Tongue (tissue), 2 donors: ENCODE measurements around the gene OCA2. TPM values are rescaled to one million over a fixed set of nuclear protein-coding genes. Genes with fewer than 3 reads are reported as not detected.

Experiments used
- DNase-seq: peaks from one replicate; pipeline ENCODE4 v3.0.0-alpha.2; 2015
- total RNA-seq: library from RNA; depleted of rRNA; stranded (reverse); fragments of >200 nt; gene quantifications from one replicate; pipeline ENCODE4 v1.2.3, GENCODE V29; 2014

The OCA2 gene
- total RNA-seq, 1 donor from 2014 or later, result 4.9 TPM

- no peak for DNase-seq
Measured at GRCh38 chr15:28078191-28078719, 20.9 kb downstream of the OCA2 start.

DNA sequence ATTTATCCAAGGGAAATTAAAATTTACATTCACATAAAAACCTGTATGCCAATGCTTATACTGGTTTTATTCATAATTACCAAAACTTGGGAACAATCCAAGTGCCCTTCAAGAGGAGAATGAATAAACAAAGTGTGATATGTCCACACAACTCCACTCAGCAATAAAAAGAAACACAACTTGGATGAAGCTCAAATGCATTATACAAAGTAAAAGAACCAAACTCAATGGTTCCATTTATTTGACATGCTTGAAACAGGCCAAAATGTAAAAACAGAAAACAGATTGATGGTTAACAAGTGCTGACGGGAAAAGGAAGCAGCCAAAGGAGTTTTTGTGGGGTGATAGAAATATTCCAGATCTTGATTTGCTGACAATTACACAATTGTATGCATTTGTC is 23.5 kb downstream of the OCA2 start:
- DNase-seq, result peak; percentile 26

DNA sequence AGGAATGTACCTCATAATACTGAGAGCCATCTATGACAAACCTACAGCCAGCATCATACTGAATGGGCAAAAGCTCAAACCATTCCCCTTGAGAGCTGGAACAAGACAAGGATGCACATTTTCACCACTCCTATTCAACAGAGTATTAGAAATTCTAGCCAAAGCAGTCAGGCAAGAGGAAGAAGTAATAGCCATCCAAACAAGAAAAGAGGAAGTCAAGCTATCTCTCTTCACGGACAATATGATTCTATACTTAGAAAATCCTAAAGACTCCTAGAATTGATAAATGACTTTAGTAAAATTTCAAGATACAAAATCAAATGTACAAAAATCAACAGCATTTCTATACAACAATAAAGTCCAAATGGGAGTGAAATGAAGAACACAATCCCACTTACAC is 30.2 kb downstream of the OCA2 start:
- DNase-seq, result no peak

DNA sequence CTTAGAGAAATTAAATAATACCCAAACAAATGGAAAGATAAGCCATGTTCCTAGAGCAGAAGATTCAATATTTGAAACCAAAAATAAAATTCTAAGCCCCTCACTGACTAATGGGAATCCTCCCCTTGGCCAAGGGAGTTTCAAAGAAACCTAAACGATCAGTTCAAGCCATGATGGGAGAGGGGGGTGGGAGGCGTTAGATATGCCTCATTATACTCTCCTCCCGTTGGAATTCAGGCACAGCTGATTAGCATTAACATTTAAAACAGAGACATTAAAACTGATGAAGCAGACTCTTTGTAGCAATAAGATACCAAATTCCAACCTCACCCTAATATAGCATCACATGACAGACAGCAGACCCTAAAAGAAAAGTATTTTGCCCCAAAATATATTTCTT is 32.9 kb downstream of the OCA2 start:
- no peak for DNase-seq

DNA sequence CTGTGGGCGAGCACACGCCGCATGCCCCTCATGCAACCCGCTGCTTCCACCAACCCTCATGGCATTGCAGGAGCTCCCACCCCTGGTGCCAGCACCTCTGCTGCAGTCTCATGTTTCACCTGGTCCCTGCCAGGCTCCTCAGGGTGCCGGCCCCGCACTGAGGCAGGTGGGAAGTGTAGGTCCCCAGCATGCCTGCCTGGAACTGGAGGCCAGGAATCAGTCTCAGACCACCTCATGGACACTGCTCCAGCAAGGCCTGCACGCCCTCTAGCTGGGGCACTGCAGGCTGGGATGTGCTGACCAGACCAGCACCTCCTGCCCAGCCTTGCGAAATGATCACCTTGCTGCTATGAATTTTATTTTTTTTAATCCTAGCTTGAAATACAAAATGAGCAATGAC is 39.1 kb downstream of the OCA2 start:
- no peak for DNase-seq

DNA sequence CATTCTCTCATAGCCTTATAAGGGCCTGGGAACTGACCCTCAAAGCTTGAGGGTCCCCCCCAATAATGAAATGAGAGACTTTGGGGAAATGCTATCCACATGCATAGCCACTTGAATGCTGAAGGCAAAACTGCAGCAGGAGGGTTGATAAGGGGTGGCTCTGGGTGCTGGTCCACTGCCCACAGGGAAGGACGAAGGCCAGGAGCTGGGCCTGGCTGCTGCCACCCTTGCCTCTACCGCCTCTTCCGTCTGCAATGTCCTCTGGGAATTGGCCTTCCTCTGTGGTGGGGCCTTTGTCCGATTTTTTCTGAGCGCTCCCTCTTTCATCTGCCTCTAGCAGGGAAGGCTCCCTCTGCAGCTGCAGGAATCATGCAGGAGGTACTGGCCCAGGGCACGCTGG is 41.0 kb downstream of the OCA2 start:
- no peak for DNase-seq

DNA sequence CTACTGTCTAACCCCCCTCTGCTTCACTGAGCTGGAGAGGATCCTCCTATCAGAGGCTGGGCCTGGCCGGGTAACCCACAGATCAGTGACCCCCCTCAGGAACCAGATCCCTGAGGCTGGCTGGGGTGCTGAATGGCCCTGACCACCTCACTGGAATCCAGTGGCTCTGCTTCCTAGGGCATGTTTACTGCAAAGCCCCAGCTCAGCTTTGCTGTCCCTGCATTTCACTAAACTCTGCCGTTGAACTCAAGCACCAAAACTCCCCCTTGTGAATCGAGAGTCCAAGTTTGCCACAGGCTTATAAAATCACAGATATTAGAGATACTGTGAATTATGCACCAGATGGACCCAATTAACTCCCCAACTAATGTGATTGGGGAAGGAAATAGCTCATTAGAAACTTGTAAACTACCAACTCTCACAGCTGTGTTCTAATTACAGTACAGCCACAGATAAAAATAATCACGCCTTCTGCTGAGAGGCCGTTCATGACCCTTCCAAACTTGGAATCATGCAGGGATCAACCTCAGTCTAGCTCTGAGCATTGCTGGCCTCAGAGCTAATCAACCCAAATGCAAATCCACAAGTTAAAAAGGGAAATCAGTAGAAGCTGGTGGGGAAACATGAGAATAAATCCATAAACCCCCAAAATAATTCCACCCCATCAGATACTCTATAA is 47.0 kb downstream of the OCA2 start:
- peak; percentile 26 for DNase-seq

GRCh38 chr15:28049581-28049980 is 49.5 kb downstream of the OCA2 start:
- peak; percentile 14 for DNase-seq

DNA sequence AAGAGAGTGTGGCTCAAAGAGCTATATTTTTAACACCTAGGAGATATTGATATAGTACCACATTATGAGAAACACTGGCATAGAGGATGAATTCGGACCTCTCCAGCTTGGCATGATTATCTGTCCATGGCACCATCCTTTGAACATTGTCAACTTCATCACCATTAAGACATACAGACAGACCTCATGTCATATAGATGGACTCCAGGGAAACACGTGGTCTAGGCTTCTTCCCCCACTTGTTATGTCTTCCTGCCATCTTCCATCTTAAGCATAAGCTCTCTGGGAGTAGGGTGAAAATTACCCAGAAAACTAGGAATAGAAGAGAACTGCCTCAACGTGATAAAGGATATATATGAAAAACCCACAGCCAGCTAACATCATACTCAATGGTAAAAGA is 51.8 kb downstream of the OCA2 start:
- no peak for DNase-seq

- no peak for DNase-seq
Measured at GRCh38 chr15:28044121-28044672, 54.9 kb downstream of the OCA2 start.

DNA sequence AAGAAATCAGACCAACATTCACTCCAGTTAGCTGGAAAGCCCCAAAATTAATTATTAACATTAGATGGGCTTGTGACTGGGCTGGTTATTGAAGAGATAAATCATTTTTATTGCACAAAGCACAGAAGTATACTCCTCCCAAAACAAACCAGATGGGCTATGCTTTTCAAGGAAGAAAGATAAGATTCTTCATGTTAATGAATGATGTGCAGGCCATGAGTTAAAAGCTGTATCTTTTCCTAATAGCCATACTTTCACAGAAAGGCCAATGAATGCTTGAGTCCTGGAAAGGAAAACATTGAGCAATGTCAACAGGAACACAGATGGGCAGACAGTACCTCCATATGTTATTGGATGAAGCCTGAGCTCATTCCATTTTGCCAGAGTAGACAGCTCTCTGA is 55.4 kb downstream of the OCA2 start:
- DNase-seq, result no peak

- DNase-seq, result no peak
Measured at GRCh38 chr15:28037969-28038590, 61.0 kb downstream of the OCA2 start.

GRCh38 chr15:28033443-28033842 is 65.7 kb downstream of the OCA2 start:
- no peak for DNase-seq

DNA sequence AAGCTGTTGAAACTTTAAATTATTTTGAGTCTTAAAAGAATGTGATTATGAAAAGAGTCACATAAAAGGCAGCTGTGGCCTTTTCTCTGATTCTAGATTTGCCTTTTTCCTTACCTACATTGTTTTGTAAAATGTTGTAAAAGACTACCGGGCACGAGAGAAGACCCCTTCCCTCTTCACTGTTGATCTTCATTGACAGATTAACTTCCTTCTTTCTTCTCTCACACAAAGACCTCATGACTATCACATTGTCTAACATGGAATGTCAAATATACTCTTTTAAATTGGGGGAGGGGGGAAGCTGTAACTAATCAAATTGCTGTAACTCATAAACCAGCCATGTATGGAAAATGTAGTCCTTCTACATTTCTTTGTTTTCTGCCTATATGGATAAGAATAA is 68.3 kb downstream of the OCA2 start:
- no peak for DNase-seq

GRCh38 chr15:28027714-28028076 is 71.4 kb downstream of the OCA2 start:
- no peak for DNase-seq

- no peak for DNase-seq
Measured at GRCh38 chr15:28026764-28027713, 72.1 kb downstream of the OCA2 start.

DNA sequence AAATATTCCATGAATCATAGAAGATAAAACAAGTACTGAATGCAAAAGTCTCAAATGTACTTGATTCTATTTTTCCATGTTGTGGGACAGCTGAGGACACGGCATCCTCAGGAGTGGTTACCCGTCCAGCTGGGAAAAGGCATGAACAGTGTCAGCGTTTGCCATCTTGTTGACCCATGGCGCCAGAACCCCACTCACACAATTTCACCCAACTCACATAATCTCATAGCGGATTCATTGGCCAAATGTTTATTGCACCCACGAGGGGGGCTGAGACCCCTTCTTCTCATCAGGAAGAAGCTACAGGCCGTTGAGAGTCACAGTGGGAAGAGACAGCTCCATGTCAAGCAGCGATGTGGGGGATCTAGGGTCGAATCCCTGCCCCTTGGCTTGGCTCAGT is 72.9 kb downstream of the OCA2 start:
- DNase-seq, result no peak

- no peak for DNase-seq
Measured at GRCh38 chr15:28025413-28025812, 73.7 kb downstream of the OCA2 start.

GRCh38 chr15:28024889-28025250 is 74.2 kb downstream of the OCA2 start:
- no peak for DNase-seq

DNA sequence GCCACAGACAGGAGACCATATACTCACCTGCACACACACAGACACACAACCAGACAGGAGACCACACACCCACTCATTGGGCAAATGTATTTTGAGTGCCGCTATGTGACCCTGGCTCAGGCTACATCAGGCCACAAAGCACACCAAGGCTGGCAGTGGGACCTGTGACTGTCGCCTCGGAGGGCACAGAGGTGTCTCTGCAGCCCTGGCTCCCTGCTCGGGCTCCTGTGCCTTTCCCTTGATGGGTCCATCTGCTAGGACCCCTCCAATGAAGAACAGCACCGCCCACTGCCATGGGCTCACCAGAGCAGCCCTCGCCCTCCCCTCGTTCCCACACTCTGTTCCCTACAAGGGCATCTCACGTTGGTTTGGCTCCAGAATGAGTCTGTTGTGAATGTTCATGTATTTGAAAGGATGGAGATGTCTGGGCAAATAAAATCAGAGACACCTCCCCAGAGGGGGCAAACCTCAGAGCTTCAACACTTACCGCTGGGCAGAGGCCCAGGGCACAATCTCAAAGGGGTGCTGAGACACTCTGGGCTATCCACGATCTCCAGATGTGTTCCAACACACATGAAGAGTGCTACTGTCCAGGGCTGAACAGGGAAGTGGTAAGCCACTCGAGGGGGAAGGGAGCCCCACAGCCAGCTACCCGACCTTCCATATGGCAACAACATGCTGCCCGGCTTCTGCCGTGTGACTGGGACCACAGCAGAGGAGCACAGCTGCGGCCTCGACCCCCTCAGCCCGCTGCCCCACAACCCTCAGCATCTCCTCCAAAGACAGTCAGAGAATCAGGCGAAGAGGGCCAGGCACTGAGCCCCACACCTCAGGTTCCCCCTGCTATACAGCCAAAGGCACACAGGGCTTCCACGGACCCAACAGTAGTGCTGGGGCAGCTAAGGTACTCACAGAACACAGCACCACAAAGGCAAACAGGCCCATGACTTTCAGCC is 74.9 kb downstream of the OCA2 start:
- no peak for DNase-seq

DNA sequence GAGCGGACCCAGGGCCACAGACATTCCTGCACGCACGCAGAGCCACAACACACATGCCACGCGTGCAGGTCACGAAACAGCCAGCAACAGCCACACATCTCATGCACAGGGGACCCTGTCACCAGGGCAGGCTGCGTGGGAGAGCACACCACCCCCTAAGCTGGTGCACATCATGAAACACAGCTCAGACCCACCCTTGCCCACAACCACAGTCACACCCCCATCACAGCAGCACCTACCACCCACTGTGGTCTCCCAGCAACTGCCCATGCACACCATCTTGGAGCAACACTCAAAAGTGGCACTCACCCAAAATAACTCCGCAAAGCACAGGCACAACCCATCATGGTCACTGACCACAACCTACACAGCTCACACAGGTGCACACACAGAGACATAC is 75.7 kb downstream of the OCA2 start:
- no peak for DNase-seq

DNA sequence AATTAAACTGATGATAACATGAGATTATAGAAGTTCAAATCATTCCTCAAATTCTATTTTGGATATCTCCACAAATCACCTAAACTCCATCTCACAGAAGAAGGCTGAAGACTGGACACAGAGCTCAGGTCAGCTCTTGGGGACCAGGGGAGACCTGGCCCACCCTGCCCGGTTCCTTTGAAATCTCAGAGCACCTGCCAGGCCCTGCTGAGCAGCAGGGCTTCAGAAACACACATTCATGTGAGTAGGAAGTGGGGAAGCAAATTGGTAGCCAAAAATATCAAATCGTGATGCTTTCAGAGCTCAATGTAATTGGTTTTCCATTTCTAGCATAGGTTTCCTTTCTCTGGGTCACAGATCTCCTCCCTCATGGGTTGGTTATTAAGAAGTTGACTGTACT is 76.2 kb downstream of the OCA2 start:
- DNase-seq, result no peak
